ENCODE data around the gene ARHGAP4. TPM values are rescaled to one million over a fixed set of nuclear protein-coding genes. Genes with fewer than 3 reads are reported as not detected.

The ARHGAP4 gene
- total and polyA plus RNA-seq, 2 of the 4 experiments (the other 2 are of a cell fraction): 0.18 to 0.72 TPM

DNA sequence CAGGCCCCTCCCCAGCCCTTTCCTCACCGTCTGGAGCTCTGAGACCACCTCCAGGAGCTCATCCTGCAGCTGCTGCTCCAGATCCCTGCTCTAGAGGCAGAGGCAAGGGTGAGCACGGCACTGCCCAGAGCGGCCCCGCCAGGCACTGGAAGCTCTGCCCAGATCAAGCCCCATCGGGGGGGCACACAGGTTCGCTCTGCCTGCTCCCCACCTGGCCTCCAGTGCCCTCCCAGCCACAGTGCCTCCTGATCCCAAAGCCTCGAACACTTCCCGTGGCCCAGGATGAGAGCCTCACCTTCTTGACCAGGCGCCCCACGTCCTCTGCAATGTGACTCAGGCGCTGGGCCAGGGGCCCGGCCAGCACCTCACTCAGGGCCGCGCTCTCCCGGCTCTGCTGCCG is 5.0 kb downstream of the ARHGAP4 start:
- Histone ChIP-seq H2AK9ac (replicated peaks; ENCODE audit: low read depth, low read length, poor library complexity) (no peak overlapping the region), H3K9me1 (ENCODE audit: insufficient read depth, low read length) (no peaks in the 10 kb centered on the region), H3K4ac (ENCODE audit: low read depth, low read length) (no peak overlapping the region), H2BK15ac (ENCODE audit: low read depth, low read length) (no peak overlapping the region), H3K36me3 (ENCODE audit: control insufficient read depth, insufficient read depth, low read length) (no peaks in the 10 kb centered on the region), H3K9ac (ENCODE audit: low read depth, low read length) (no peak overlapping the region), H3K4me1 (ENCODE audit: control insufficient read depth, insufficient read depth, low read length) (no peaks in the 10 kb centered on the region; the same call in 1 of the 2 replicates), H4K5ac (ENCODE audit: low read depth, low read length) (no peak overlapping the region), H4K91ac (ENCODE audit: insufficient read depth, low read depth, low read length) (no peak overlapping the region), H3K9me3 (ENCODE audit: control insufficient read depth, insufficient read depth, low read length) (no peaks in the 10 kb centered on the region), H2BK120ac (ENCODE audit: low read depth, low read length) (no peak overlapping the region), H4K20me1 (ENCODE audit: insufficient read depth, low read length) (no peaks in the 10 kb centered on the region), H3K79me1 (ENCODE audit: low read depth in 1 of 2, low read length in 2 of 2) (no peaks in the 10 kb centered on the region), H3K18ac (ENCODE audit: low read depth, low read length) (no peak overlapping the region), H3K4me2 (ENCODE audit: low read depth, low read length) (no peak overlapping the region), H2BK5ac (ENCODE audit: low read depth, low read length, poor library complexity, severe bottlenecking) (no peak overlapping the region), H3K4me3 (ENCODE audit: insufficient read depth, low read depth, low read length) (no peak overlapping the region), H4K8ac (ENCODE audit: low read depth in 2 of 2, low read length in 2 of 2) (no peak overlapping the region), H3K56ac (ENCODE audit: extremely low read depth, insufficient read depth, low read length) (no peak overlapping the region), H3K27me3 (ENCODE audit: control insufficient read depth, insufficient read depth, low read length) (peaks cover 11% of the 10 kb centered on the region; the same call in 1 of the 2 replicates), H2AK5ac (ENCODE audit: low read depth, low read length) (no peak overlapping the region), H2BK20ac (ENCODE audit: low read depth, low read length) (no peak overlapping the region), H2AFZ (replicated peaks; ENCODE audit: low read length, poor library complexity) (peak overlapping the region; percentile 7), H3K27ac (ENCODE audit: insufficient read depth, low read length) (no peak overlapping the region), H3K14ac (replicated peaks; ENCODE audit: low read depth, low read length) (no peak overlapping the region), H3K23ac (ENCODE audit: low read depth, low read length) (no peak overlapping the region)
- no peak for TF ChIP-seq CEBPB (IDR thresholded peaks at IDR 0.05; ENCODE audit: low read depth, low read length)
- TF ChIP-seq RCOR1 (IDR thresholded peaks at IDR 0.05; ENCODE audit: insufficient replicate concordance, low read length): no peak
- POLR2A ChIA-PET (ENCODE audit: unreplicated experiment): no interaction called here
- intact Hi-C loops (cut with micrococcal nuclease): no loop called here
- in situ Hi-C loops (cut with MboI; ENCODE audit: low sequenced_read_pairs): loop anchor here (25.0 kb wide), 1 partner anchor 959 kb away; no protein-coding TSS in a partner anchor
- BruUV-seq (replicated peaks): no TSS peak
- CTCF ChIA-PET: no interaction called here
- dilution Hi-C loops (cut with HindIII; ENCODE audit: low sequenced_read_pairs, unreplicated experiment): no loop called here
- DNase-seq (no peak), ATAC-seq (ENCODE audit: low read depth) (no peak)
- WGBS, 2 experiments (ENCODE audit: extremely low coverage in 2 of 2, insufficient read length in 1 of 2): 65% methylated on average over 13 of the region's 16 CpGs; no CpG with 5 or more reads in 1 of the 2 experiments

Measured in IMR-90 (cell line).